Activated T-helper 1 cell treated with anti-CD3 and anti-CD28 coated beads, Interleukin-12 subunit alpha, Interleukin-12 subunit beta, Interleukin-2, Interleukin-4 antibody, amounts not matched to agents 30 ng/mL and 10 ng/mL and 1 ng/mL, durations not matched to agents 14 hours and 24 hours and 36 hours (primary cell): Measurements from ENCODE around the gene LYPD1. TPM values are rescaled to one million over a fixed set of nuclear protein-coding genes. Genes with fewer than 3 reads are reported as not detected.

Experiments
- DNase-seq: peaks from one replicate; pipeline ENCODE4 v3.0.0; 2021; ENCODE audit warnings: low spot score
- H3K27ac Mint-ChIP-seq: one replicate; pipeline ENCODE4 v1.8.0; 2021; ENCODE audit warnings: mild to moderate bottlenecking, mixed read lengths
- H3K27me3 Mint-ChIP-seq: one replicate; pipeline ENCODE4 v1.8.0; 2022; ENCODE audit warnings: mild to moderate bottlenecking, moderate library complexity, mixed read lengths; ENCODE audit not compliant: insufficient read depth
- H3K36me3 Mint-ChIP-seq: one replicate; pipeline ENCODE4 v1.8.0; 2021; ENCODE audit warnings: low read depth, mixed read lengths
- H3K4me1 Mint-ChIP-seq: one replicate; pipeline ENCODE4 v1.8.0; 2021; ENCODE audit warnings: low read depth, mixed read lengths
- H3K4me3 Mint-ChIP-seq: one replicate; pipeline ENCODE4 v1.8.0; 2021; ENCODE audit warnings: mild to moderate bottlenecking, moderate library complexity, mixed read lengths
- H3K9me3 Mint-ChIP-seq: one replicate; pipeline ENCODE4 v1.8.0; 2021; ENCODE audit warnings: mixed read lengths
- intact Hi-C: fragments of 100-400 bp; cut with micrococcal nuclease; formaldehyde crosslinking; loops from one replicate; pipeline ENCODE4 v1.15.1; 2024
- total RNA-seq: library from RNA; stranded (reverse); gene quantifications from 2 replicates; pipeline ENCODE4 v1.2.3, GENCODE V29; 2022

The LYPD1 gene
- total RNA-seq, 1 donor from 2014 or later = not detected

GRCh38 chr2:132640116-132640515 lies 29.9 kb downstream of the LYPD1 start:
- Mint-ChIP-seq H3K9me3 (no peaks in the 10 kb centered on the region), H3K27me3 (no peaks in the 10 kb centered on the region), H3K36me3 (no peaks in the 10 kb centered on the region), H3K27ac (no peak overlapping the region), H3K4me1 (no peaks in the 10 kb centered on the region), H3K4me3 (no peak overlapping the region)
- intact Hi-C loops = no loop called here
- no peak for DNase-seq

- no peaks in the 10 kb centered on the region for H3K9me3 Mint-ChIP-seq
- no peak overlapping the region for H3K27ac Mint-ChIP-seq
- H3K4me3 Mint-ChIP-seq = no peak overlapping the region
- no peaks in the 10 kb centered on the region for H3K4me1 Mint-ChIP-seq
- H3K27me3 Mint-ChIP-seq = no peaks in the 10 kb centered on the region
- intact Hi-C loops = no loop called here
- no peak for DNase-seq
- no peaks in the 10 kb centered on the region for H3K36me3 Mint-ChIP-seq
Observed at GRCh38 chr2:132638313-132639040, 31.5 kb downstream of the LYPD1 start.

GRCh38 chr2:132636346-132636745 lies 33.7 kb downstream of the LYPD1 start:
- H3K9me3 Mint-ChIP-seq = no peaks in the 10 kb centered on the region
- H3K27me3 Mint-ChIP-seq = no peaks in the 10 kb centered on the region
- no peak for DNase-seq
- intact Hi-C loops = no loop called here
- H3K4me1 Mint-ChIP-seq = no peaks in the 10 kb centered on the region
- no peaks in the 10 kb centered on the region for H3K36me3 Mint-ChIP-seq
- H3K27ac Mint-ChIP-seq = no peak overlapping the region
- no peak overlapping the region for H3K4me3 Mint-ChIP-seq

- Mint-ChIP-seq H3K4me1 (no peaks in the 10 kb centered on the region), H3K27me3 (no peaks in the 10 kb centered on the region), H3K36me3 (no peaks in the 10 kb centered on the region), H3K27ac (no peak overlapping the region), H3K9me3 (no peaks in the 10 kb centered on the region), H3K4me3 (no peak overlapping the region)
- no peak for DNase-seq
- intact Hi-C loops = no loop called here
Observed at GRCh38 chr2:132633635-132634034, 36.4 kb downstream of the LYPD1 start.

GRCh38 chr2:132632000-132632649 lies 37.9 kb downstream of the LYPD1 start:
- no peak overlapping the region for H3K4me3 Mint-ChIP-seq
- no peaks in the 10 kb centered on the region for H3K4me1 Mint-ChIP-seq
- H3K27me3 Mint-ChIP-seq = no peaks in the 10 kb centered on the region
- H3K27ac Mint-ChIP-seq = no peak overlapping the region
- DNase-seq = no peak
- no peaks in the 10 kb centered on the region for H3K36me3 Mint-ChIP-seq
- intact Hi-C loops = no loop called here
- H3K9me3 Mint-ChIP-seq = no peaks in the 10 kb centered on the region

GRCh38 chr2:132627536-132627935 lies 42.5 kb downstream of the LYPD1 start:
- DNase-seq = no peak
- H3K4me3 Mint-ChIP-seq = no peak overlapping the region
- intact Hi-C loops = no loop called here
- no peaks in the 10 kb centered on the region for H3K36me3 Mint-ChIP-seq
- no peaks in the 10 kb centered on the region for H3K9me3 Mint-ChIP-seq
- H3K4me1 Mint-ChIP-seq = no peaks in the 10 kb centered on the region
- no peaks in the 10 kb centered on the region for H3K27me3 Mint-ChIP-seq
- no peak overlapping the region for H3K27ac Mint-ChIP-seq

- no peak overlapping the region for H3K4me3 Mint-ChIP-seq
- DNase-seq = no peak
- H3K27ac Mint-ChIP-seq = no peak overlapping the region
- intact Hi-C loops = no loop called here
- H3K9me3 Mint-ChIP-seq = no peaks in the 10 kb centered on the region
- no peaks in the 10 kb centered on the region for H3K36me3 Mint-ChIP-seq
- H3K27me3 Mint-ChIP-seq = no peaks in the 10 kb centered on the region
- no peaks in the 10 kb centered on the region for H3K4me1 Mint-ChIP-seq
Observed at GRCh38 chr2:132623096-132623839, 46.7 kb downstream of the LYPD1 start.

- no peak overlapping the region for H3K4me3 Mint-ChIP-seq
- no peaks in the 10 kb centered on the region for H3K27me3 Mint-ChIP-seq
- intact Hi-C loops = no loop called here
- H3K27ac Mint-ChIP-seq = no peak overlapping the region
- H3K36me3 Mint-ChIP-seq = no peaks in the 10 kb centered on the region
- H3K4me1 Mint-ChIP-seq = no peaks in the 10 kb centered on the region
- DNase-seq = no peak
- H3K9me3 Mint-ChIP-seq = no peaks in the 10 kb centered on the region
Observed at GRCh38 chr2:132621131-132621875, 48.7 kb downstream of the LYPD1 start.

- Mint-ChIP-seq H3K36me3 (no peaks in the 10 kb centered on the region), H3K4me1 (no peaks in the 10 kb centered on the region), H3K4me3 (no peak overlapping the region), H3K27ac (no peak overlapping the region), H3K9me3 (no peaks in the 10 kb centered on the region), H3K27me3 (no peaks in the 10 kb centered on the region)
- no peak for DNase-seq
- intact Hi-C loops = no loop called here
Observed at GRCh38 chr2:132620115-132620514, 49.9 kb downstream of the LYPD1 start.

GRCh38 chr2:132618734-132619133 lies 51.3 kb downstream of the LYPD1 start:
- H3K36me3 Mint-ChIP-seq = no peaks in the 10 kb centered on the region
- H3K27me3 Mint-ChIP-seq = no peaks in the 10 kb centered on the region
- H3K27ac Mint-ChIP-seq = no peak overlapping the region
- H3K4me3 Mint-ChIP-seq = no peak overlapping the region
- DNase-seq = no peak
- intact Hi-C loops = no loop called here
- H3K4me1 Mint-ChIP-seq = no peaks in the 10 kb centered on the region
- H3K9me3 Mint-ChIP-seq = no peaks in the 10 kb centered on the region

- H3K4me3 Mint-ChIP-seq = no peak overlapping the region
- intact Hi-C loops = no loop called here
- no peaks in the 10 kb centered on the region for H3K4me1 Mint-ChIP-seq
- DNase-seq = no peak
- H3K27ac Mint-ChIP-seq = no peak overlapping the region
- H3K36me3 Mint-ChIP-seq = no peaks in the 10 kb centered on the region
- H3K27me3 Mint-ChIP-seq = no peaks in the 10 kb centered on the region
- no peaks in the 10 kb centered on the region for H3K9me3 Mint-ChIP-seq
Observed at GRCh38 chr2:132617989-132618388, 52.0 kb downstream of the LYPD1 start.

- H3K4me3 Mint-ChIP-seq = no peak overlapping the region
- no peak overlapping the region for H3K27ac Mint-ChIP-seq
- no peaks in the 10 kb centered on the region for H3K4me1 Mint-ChIP-seq
- no peaks in the 10 kb centered on the region for H3K9me3 Mint-ChIP-seq
- intact Hi-C loops = no loop called here
- DNase-seq = no peak
- H3K36me3 Mint-ChIP-seq = no peaks in the 10 kb centered on the region
- H3K27me3 Mint-ChIP-seq = no peaks in the 10 kb centered on the region
Observed at GRCh38 chr2:132615329-132616085, 54.5 kb downstream of the LYPD1 start.
